Measurements from ENCODE around the gene KIF1A.
"Not testable (repeated sequence)": the region's sequence is repeated elsewhere in the genome, so short reads cannot be mapped to it uniquely, and the experiment has no call there.

Gene KIF1A

GRCh38 chr2:240703417-240704341, 116.3 kb downstream of the KIF1A start:
- no peak for DNase-seq (ENCODE audit: low read depth in 2 of 2)

GRCh38 chr2:240702640-240703011, 117.4 kb downstream of the KIF1A start:
- no peak for DNase-seq (ENCODE audit: low read depth in 2 of 2)

DNA sequence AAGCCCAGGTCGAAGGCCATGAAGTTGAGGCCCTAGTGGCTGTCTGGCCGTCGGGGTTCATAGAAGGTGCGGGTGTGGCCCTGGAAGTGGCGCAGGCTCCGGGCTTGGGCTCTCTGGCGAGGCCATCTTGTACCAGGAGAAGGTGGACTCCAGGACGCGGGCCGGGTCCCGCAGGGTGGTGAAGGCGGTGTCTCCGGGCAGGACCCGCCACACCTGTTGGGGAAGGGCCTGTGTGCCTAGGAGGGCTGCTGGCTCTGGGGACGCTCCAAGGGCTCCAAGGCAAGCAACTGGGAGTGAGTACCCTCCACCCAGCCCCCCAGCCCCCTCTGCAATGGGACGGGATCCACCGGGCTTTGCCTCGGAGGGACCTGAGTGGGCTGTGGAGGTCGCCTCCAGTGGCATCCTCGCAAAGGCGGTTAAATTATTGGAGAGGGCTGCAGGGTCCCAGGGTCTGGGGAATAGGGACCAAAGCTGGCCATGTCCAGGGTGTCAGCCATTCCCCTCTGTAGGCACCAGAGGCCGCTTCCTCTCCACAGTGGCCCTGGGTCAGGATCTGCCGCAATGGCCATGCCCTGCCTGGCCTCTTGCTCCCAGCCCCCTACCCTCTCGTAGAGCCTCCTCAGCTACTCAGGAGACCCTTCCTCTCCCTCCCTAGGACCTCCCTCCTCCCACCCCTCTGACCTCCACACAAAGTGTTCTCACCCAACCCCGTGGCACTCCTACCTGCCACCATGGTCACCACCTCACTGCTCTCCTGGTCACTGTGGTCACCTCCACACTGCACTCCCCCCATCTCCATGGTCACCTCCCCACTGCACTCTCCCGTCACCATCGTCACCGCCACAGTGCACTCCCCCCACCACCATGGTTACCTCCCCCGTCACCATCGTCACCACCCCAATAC, 118.0 kb downstream of the KIF1A start:
- no peak for DNase-seq (ENCODE audit: low read depth in 2 of 2)

GRCh38 chr2:240701091-240701735, 118.8 kb downstream of the KIF1A start:
- no peak for DNase-seq (ENCODE audit: low read depth in 2 of 2)

GRCh38 chr2:240700616-240701015, 119.4 kb downstream of the KIF1A start:
- not testable (repeated sequence) for DNase-seq (ENCODE audit: low read depth in 2 of 2)

DNA sequence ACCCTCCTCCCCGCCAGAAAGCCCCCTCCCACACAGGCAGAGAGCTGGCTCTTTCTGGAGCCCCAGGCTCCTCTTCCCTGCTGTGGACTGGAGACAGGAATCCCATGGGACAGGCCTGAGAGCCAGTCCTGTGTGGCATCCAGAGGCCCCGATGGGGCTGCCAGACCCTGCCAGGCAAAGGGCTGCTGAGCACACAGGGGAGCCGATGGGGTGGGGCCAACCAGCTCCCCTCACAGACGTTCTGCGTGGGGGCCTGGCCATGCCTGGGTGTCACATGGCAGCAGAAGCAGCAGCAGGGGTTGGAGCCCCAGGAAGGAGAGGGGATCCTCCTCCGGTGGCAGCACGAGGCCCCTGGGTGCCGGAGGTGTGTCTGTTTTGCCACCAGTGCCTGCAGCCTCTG, 120.2 kb downstream of the KIF1A start:
- DNase-seq (ENCODE audit: low read depth in 2 of 2): not testable (repeated sequence)

DNA sequence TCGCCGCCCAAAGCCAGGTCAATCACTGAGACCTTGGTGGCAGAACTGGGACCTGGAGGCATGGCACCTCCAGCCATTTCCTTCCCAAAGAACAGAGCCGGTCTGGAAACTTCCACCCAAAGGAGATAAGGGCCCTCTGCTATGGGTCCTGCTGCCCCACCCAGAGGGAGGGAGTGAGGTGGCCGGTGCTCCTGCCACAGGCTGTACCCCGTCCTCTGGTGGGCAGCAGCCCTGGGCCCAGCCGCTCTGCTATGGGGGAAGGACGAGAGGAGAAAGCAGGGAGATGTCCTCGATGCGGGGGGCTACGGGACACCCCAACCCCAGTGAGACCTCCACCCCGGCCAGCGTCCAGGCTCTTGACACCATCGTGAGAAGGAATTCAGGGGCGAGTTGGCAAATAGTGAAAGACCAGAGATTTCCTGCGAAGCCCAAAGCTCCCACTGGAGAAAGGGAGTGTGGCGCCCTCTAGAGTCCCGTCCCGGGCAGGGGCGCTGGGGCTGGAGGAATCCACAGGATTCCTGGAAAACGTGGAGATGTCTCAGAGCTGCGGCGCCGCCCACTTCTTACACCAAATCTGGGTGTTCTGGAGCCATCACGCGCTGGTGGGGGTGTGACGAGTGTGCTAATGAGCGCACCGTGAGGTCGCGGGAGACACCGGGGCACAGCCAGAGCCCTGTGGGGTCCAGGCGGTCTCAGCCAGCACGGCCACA, 121.0 kb downstream of the KIF1A start:
- DNase-seq (ENCODE audit: low read depth in 2 of 2): not testable (repeated sequence)

GRCh38 chr2:240696469-240696868, 123.5 kb downstream of the KIF1A start:
- not testable (repeated sequence) for DNase-seq (ENCODE audit: low read depth in 2 of 2)

DNA sequence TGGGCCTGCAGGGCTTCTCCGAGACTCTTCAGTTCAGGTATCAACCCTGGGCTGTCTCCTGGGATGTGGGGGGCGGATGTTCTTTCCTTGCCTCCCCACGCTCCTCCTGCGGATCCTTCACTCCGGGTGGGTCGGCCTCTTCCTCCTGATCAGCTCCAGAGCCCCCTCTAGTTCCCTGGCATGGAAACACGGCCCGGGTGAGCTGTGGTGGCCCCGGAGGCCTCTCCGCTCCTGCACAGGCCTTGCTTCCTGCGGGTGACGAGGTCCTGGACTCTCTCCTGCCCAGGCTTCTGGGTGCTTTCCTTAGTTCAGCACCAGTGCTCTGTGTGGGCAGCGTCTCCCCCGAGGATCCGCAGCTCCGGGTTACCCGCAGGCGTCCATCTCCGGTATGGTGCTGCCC, 124.4 kb downstream of the KIF1A start:
- DNase-seq (ENCODE audit: low read depth in 2 of 2): not testable (repeated sequence)

- DNase-seq (ENCODE audit: low read depth in 2 of 2): not testable (repeated sequence)
Measured at GRCh38 chr2:240694304-240694703, 125.7 kb downstream of the KIF1A start.

- DNase-seq (ENCODE audit: low read depth in 2 of 2): not testable (repeated sequence)
Measured at GRCh38 chr2:240692583-240693561, 127.1 kb downstream of the KIF1A start.

DNA sequence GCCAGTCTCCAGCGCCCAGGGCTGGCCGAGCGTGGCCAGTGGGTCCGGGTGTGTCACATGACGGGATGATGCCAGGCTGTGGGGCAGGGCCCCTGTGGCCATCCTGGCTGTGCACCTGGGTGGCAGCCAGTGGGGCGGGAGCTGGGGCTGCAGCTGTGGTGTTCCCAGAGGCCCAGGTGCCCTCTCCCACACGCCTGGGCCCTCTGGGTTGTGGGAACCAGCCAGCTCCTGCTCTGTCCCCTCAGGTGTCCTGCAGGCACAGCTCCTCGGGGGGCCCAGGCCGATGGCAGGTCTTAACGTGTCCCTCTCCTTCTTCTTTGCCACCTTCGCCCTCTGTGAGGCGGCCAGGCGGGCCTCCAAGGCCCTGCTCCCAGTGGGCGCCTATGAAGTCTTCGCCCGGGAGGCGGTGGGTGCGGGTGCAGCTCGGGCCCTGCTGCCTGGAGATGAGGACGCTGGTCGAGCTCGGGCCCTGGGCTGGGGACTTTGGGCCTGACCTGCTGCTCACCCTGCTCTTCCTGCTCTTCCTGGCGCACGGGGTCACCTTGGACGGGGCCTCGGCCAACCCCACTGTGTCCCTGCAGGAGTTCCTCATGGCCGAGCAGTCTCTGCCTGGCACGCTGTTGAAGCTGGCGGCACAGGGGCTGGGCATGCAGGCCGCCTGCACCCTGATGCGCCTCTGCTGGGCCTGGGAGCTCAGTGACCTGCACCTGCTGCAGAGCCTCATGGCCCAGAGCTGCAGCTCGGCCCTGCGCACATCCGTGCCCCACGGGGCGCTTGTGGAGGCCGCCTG, 128.2 kb downstream of the KIF1A start, which contains the start of gene AQP12A:
TSS of gene AQP12A (plus strand) at position 236 of the 790 bp plus-strand sequence. CDS start at position 284, 48 bp downstream.
- DNase-seq (ENCODE audit: low read depth in 2 of 2): not testable (repeated sequence)

DNA sequence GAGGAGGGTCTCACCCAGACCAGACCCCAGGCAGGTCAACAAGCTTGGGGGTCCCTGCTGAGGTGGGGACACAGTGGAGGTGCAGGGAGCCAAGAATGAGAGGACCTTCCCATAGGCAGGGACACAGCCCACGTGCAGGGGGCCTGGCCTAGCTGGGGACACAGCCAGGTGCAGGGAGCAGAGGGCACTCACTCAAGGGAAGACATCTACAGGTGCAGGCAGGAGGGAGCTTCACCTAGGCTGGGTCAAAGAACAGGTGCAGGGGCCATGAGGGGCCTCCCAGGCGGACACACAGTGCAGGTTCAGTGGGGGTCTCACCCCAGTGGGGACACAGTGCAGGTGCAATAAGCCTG, 129.0 kb downstream of the KIF1A start:
- DNase-seq (ENCODE audit: low read depth in 2 of 2): not testable (repeated sequence)

GRCh38 chr2:240690421-240691074, 129.5 kb downstream of the KIF1A start:
- not testable (repeated sequence) for DNase-seq (ENCODE audit: low read depth in 2 of 2)

GRCh38 chr2:240689975-240690374, 130.0 kb downstream of the KIF1A start:
- no peak for DNase-seq (ENCODE audit: low read depth in 2 of 2)

- DNase-seq (ENCODE audit: low read depth in 2 of 2): no peak
Measured at GRCh38 chr2:240688553-240688919, 131.5 kb downstream of the KIF1A start.

- no peak for DNase-seq (ENCODE audit: low read depth in 2 of 2)
Measured at GRCh38 chr2:240687741-240688552, 132.1 kb downstream of the KIF1A start.
